SU-DHL-6 (cell line): ENCODE data around the gene PSEN1.

Experiments
- CTCF ChIP-seq: fragments of 200-600 bp; sonication (generic); IDR thresholded peaks from one replicate; pipeline ENCODE4 v1.5.1; 2017; ENCODE audit warnings: antibody characterized with exemption, mild to moderate bottlenecking, low read length, moderate library complexity; ENCODE audit not compliant: insufficient read depth, poor library complexity, severe bottlenecking
- EZH2phosphoT487 ChIP-seq: fragments of 200-600 bp; sonication (generic), shearing (Covaris generic); conservative IDR thresholded peaks from 2 replicates; pipeline ENCODE4 v1.6.1; 2018; ENCODE audit warnings: mild to moderate bottlenecking, antibody characterized with exemption, low read length, moderate library complexity, mixed read lengths

- TF ChIP-seq CTCF (no peak), EZH2phosphoT487 (no peak)
Observed at GRCh38 chr14:73143003-73143402, 6.7 kb downstream of the PSEN1 start.
